Panc1 (cell line): ENCODE measurements around the gene CSRNP2. TPM values are rescaled to one million over a fixed set of nuclear protein-coding genes. Genes with fewer than 3 reads are reported as not detected.

Experiments used
- ATAC-seq: fragments of 200-7000 bp; cut with Tn5 transposase; 2 replicates; pipeline ENCODE4 v1.9.1; 2020; ENCODE audit warnings: mild to moderate bottlenecking, moderate library complexity
- BruUV-seq: library from RNA; stranded (reverse); fragments of 400-500 nt; replicated peaks from 2 replicates; lab custom pipeline; 2021; lab: Mats Ljungman, UMichigan
- CTCF ChIA-PET: fragments of 300-600 bp; sonication (Branson Sonifier 250); formaldehyde crosslinking; loops from one replicate; lab custom pipeline; 2022; ENCODE audit warnings: antibody characterized with exemption; lab: Charles Lee
- POLR2A ChIA-PET: fragments of 300-600 bp; sonication (Branson Sonifier 250); formaldehyde crosslinking; loops from one replicate; lab custom pipeline; 2022; ENCODE audit warnings: antibody characterized with exemption; lab: Charles Lee
- DNase-seq: peaks from one replicate; pipeline ENCODE4 v3.0.0-alpha.2; 2010; ENCODE audit warnings: low read depth, low spot score
- H3K27ac ChIP-seq: 2 replicates; pipeline ENCODE4 v1.5.1; 2011; ENCODE audit warnings: mild to moderate bottlenecking, low read length, inconsistent platforms
- H3K27me3 ChIP-seq: fragments of 200-500 bp; sonication (Bioruptor generic); 2 replicates; pipeline ENCODE4 v1.6.0; 2014; ENCODE audit warnings: low read length, inconsistent platforms; ENCODE audit not compliant: control insufficient read depth, insufficient read depth
- H3K36me3 ChIP-seq: fragments of 200-500 bp; sonication (Bioruptor generic); 2 replicates; pipeline ENCODE4 v1.5.1; 2014; ENCODE audit warnings: inconsistent platforms, mild to moderate bottlenecking, low read length, moderate library complexity; ENCODE audit not compliant: control insufficient read depth, insufficient read depth
- H3K4me1 ChIP-seq: 2 replicates; pipeline ENCODE4 v1.5.1; 2011; ENCODE audit warnings: inconsistent platforms, mild to moderate bottlenecking, low read length, moderate library complexity; ENCODE audit not compliant: control insufficient read depth, insufficient read depth
- H3K4me3 ChIP-seq, 2 experiments: 2 replicates each; pipeline ENCODE4 v1.5.1; 2011 to 2012; ENCODE audit warnings: low read depth in 2 of 2, low read length in 2 of 2, mild to moderate bottlenecking in 2 of 2, inconsistent platforms in 1 of 2, moderate library complexity in 1 of 2
- H3K9me3 ChIP-seq: fragments of 200-500 bp; sonication (Bioruptor generic); 2 replicates; pipeline ENCODE4 v1.5.1; 2014; ENCODE audit warnings: low read depth, mild to moderate bottlenecking, inconsistent platforms, low read length, moderate library complexity; ENCODE audit not compliant: control insufficient read depth, insufficient read depth
- CTCF ChIP-seq: fragments of 450-650 bp; IDR thresholded peaks from 2 replicates; pipeline ENCODE4 v1.5.1; 2017; ENCODE audit warnings: mild to moderate bottlenecking
- POLR2AphosphoS5 ChIP-seq: IDR thresholded peaks from 2 replicates; pipeline ENCODE4 v1.6.1; 2012; ENCODE audit warnings: mild to moderate bottlenecking, low read depth, low read length, moderate library complexity
- REST ChIP-seq, 2 experiments: IDR thresholded peaks; 2 replicates each; pipeline ENCODE4 v1.6.1; 2011 to 2012; ENCODE audit warnings: low read depth in 2 of 2, control low read depth in 1 of 2, low read length in 1 of 2, mild to moderate bottlenecking in 1 of 2, moderate library complexity in 1 of 2; ENCODE audit not compliant: insufficient read depth in 1 of 2
- SIN3A ChIP-seq: IDR thresholded peaks from 2 replicates; pipeline ENCODE4 v1.6.1; 2012; ENCODE audit warnings: low read depth, mild to moderate bottlenecking, low read length, moderate library complexity, borderline replicate concordance; ENCODE audit not compliant: insufficient read depth
- TCF7L2 ChIP-seq: IDR thresholded peaks from 2 replicates; pipeline ENCODE4 v1.6.1; 2011; ENCODE audit warnings: mild to moderate bottlenecking, low read depth, low read length, inconsistent platforms
- in situ Hi-C: cut with HindIII; loops from 2 replicates; pipeline ENCODE4 v1.10.0; 2016; ENCODE audit warnings: low sequenced_read_pairs, low pct_unique_long_range_greater_than_20kb
- intact Hi-C: fragments of 100-400 bp; cut with micrococcal nuclease; formaldehyde crosslinking; loops from one replicate; pipeline ENCODE4 v1.10.0; 2022; ENCODE audit not compliant: unreplicated experiment
- total RNA-seq: library from RNA; stranded (reverse); gene quantifications from one replicate; pipeline ENCODE4 v1.2.1, GENCODE V29; 2021; ENCODE audit not compliant: unreplicated experiment

Gene CSRNP2
- total RNA-seq, 1 experiment from 2014 or later: 50.5 TPM

GRCh38 chr12:51012570-51013236 is 70.7 kb downstream of the CSRNP2 start:
- no peak for ATAC-seq
- Histone ChIP-seq H3K4me3 (no peak overlapping the region), H3K36me3 (no peaks in the 10 kb centered on the region), H3K4me1 (no peaks in the 10 kb centered on the region), H3K9me3 (no peaks in the 10 kb centered on the region), H3K27me3 (no peaks in the 10 kb centered on the region), H3K27ac (no peak overlapping the region)
- TF ChIP-seq TCF7L2: no peak
- no peak for TF ChIP-seq SIN3A
- TF ChIP-seq POLR2AphosphoS5: no peak
- TF ChIP-seq CTCF: no peak
- no peak for TF ChIP-seq REST (IDR thresholded peaks at IDR 0.05; ENCODE audit: insufficient read depth in 1 of 2, low read depth in 2 of 2, low read length in 1 of 2)
- no peak for DNase-seq
- CTCF ChIA-PET: interaction anchor here (1.2 kb wide), 1 partner anchor 328 kb away, joined by 6 read pairs; no protein-coding TSS in a partner anchor
- intact Hi-C loops: no loop called here
- in situ Hi-C loops: no loop called here
- TSS peak; percentile 41 for BruUV-seq
- POLR2A ChIA-PET: interaction anchor here (0.6 kb wide), 1 partner anchor 61 kb away, joined by 3 read pairs; no protein-coding TSS in a partner anchor

GRCh38 chr12:51011955-51012354 is 71.4 kb downstream of the CSRNP2 start:
- Histone ChIP-seq H3K27ac (no peak overlapping the region), H3K4me1 (no peaks in the 10 kb centered on the region), H3K9me3 (no peaks in the 10 kb centered on the region), H3K36me3 (no peaks in the 10 kb centered on the region), H3K27me3 (no peaks in the 10 kb centered on the region), H3K4me3 (no peak overlapping the region)
- no peak for ATAC-seq
- in situ Hi-C loops (no loop called here), intact Hi-C loops (no loop called here)
- POLR2A ChIA-PET: no interaction called here
- CTCF ChIA-PET: interaction anchor here (1.2 kb wide), 1 partner anchor 329 kb away, joined by 6 read pairs; no protein-coding TSS in a partner anchor
- DNase-seq: no peak
- no TSS peak for BruUV-seq
- TF ChIP-seq CTCF (no peak), SIN3A (no peak), TCF7L2 (no peak), REST (IDR thresholded peaks at IDR 0.05; ENCODE audit: insufficient read depth in 1 of 2, low read depth in 2 of 2, low read length in 1 of 2) (no peak), POLR2AphosphoS5 (no peak)
